Measurements from ENCODE around the gene TEX48.

Gene TEX48

DNA sequence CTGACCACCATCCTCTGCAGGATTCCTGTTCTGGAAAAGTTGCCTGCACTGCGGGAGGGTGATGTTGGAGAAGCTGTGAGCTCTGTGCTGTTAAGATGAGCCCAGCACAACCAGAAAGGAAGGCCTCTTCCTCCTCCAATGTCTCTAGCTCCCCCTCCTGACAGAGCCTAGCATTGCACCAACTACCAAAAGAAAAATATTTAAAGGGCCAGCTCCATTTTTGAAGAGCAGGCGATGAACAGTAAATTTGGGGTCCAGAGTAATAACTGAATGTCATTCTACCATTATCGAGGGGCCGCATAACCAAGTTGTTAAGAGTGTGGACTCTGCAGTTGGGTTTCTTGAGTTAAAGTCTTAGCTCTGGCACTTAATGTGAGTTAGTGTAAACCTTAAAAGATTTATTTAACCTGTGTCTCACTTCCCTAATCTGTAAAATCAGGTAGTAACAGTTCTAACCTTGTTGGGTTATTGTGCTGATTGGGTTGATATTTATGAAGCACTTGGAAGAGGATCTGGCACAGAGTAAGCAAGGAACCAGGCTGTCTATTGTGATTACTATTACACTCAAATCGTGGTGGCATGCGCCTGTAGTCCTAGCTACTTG lies 28.3 kb downstream of the TEX48 start:
- no peaks in the 10 kb centered on the region for H3K9me2 ChIP-seq (ENCODE audit: low read depth, low read length)
- H3K4me1 ChIP-seq (ENCODE audit: insufficient read depth, low read length, severe bottlenecking) = peaks cover 4% of the 10 kb centered on the region
- no peaks in the 10 kb centered on the region for H3K9me3 ChIP-seq (ENCODE audit: low read length)
- peaks cover 13% of the 10 kb centered on the region for H3K36me3 ChIP-seq (ENCODE audit: insufficient read depth, low read length)
- H3K27me3 ChIP-seq (ENCODE audit: insufficient read depth, low read length) = no peaks in the 10 kb centered on the region
- no peak overlapping the region for H3K4me2 ChIP-seq (ENCODE audit: low read length)
- no peak overlapping the region for H3K4me3 ChIP-seq (ENCODE audit: low read depth, low read length, poor library complexity, severe bottlenecking)
- no peaks in the 10 kb centered on the region; the same call in 1 of the 2 replicates for H3F3A ChIP-seq (ENCODE audit: insufficient read depth, low read length)
- H4K20me1 ChIP-seq (ENCODE audit: insufficient read depth, low read length) = no peaks in the 10 kb centered on the region
- no peak for TF ChIP-seq EZH2 (IDR thresholded peaks at IDR 0.05; ENCODE audit: borderline replicate concordance, low read length)
- TF ChIP-seq, protein P1, sequence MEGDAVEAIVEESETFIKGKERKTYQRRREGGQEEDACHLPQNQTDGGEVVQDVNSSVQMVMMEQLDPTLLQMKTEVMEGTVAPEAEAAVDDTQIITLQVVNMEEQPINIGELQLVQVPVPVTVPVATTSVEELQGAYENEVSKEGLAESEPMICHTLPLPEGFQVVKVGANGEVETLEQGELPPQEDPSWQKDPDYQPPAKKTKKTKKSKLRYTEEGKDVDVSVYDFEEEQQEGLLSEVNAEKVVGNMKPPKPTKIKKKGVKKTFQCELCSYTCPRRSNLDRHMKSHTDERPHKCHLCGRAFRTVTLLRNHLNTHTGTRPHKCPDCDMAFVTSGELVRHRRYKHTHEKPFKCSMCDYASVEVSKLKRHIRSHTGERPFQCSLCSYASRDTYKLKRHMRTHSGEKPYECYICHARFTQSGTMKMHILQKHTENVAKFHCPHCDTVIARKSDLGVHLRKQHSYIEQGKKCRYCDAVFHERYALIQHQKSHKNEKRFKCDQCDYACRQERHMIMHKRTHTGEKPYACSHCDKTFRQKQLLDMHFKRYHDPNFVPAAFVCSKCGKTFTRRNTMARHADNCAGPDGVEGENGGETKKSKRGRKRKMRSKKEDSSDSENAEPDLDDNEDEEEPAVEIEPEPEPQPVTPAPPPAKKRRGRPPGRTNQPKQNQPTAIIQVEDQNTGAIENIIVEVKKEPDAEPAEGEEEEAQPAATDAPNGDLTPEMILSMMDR (IDR thresholded peaks at IDR 0.05; ENCODE audit: low read length) = peak; percentile 89
- H3K79me2 ChIP-seq (ENCODE audit: insufficient read depth, low read length) = no peaks in the 10 kb centered on the region
- H3K9ac ChIP-seq (ENCODE audit: low read length) = no peak overlapping the region; the same call in 1 of the 2 replicates
- no peak overlapping the region for H2AFZ ChIP-seq (ENCODE audit: low read length)
- no peak overlapping the region for H3K27ac ChIP-seq (ENCODE audit: low read depth, low read length, poor library complexity, severe bottlenecking)

DNA sequence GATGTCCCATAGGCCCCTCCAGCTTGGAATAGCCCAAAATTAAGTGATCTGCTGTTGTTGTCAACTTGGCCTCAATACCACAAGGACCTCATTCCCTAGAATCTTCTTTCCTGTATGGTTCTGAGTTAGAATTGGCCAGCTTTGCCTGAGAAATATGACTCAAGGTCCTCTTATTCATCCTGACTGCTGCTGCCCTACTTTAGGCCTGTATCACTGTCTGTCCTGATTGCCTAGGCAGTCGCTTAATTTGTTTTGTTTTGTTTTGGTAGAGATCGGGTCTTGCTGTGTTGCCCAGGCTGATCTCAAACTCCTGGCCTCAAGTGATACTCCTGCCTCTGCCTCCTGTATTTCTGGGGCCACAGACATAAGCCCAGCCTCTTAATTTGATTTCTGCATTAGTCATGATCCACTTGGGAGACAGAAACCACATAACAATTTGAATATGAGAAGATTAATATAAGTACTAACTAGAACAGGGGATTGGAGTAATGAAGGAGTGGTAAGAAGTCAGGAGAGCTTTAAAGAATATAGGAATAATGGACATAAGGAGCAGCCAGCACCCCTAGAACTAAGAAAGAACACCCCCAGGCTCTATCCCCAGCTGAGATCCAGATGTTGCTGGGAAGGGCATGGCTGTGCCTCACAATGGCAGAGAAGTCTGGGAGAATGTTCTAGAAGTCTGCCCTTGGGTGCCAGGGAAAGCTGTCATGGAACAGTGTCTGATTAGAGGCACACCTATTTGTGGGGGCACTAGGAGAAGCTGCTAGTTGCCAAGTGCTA lies 29.0 kb downstream of the TEX48 start:
- Histone ChIP-seq H2AFZ (ENCODE audit: low read length) (no peak overlapping the region), H3K4me2 (ENCODE audit: low read length) (no peak overlapping the region)

DNA sequence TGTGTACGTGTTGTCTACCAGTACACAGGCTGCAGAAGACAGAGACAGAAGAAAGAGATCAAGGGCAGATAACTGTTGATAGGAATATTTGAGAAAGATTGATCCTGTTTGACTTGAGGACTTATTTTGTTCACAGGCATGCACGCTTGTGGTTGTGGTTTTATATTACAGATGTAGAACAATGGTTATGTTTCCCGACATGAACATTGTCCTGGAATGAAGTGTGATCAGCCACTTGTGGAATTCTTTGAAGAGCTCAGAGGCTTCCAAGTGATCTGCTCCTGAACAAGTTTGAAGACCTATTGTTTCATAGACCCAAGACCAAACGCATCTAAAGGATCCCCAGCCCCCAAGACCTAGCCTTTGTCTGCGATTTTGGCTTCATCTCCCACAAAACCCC lies 38.1 kb downstream of the TEX48 start:
- H3K27ac ChIP-seq (ENCODE audit: low read depth, low read length, poor library complexity, severe bottlenecking) = no peak overlapping the region
- H3K36me3 ChIP-seq (ENCODE audit: insufficient read depth, low read length) = peaks cover 88% of the 10 kb centered on the region
- no peaks in the 10 kb centered on the region for H3K4me1 ChIP-seq (ENCODE audit: insufficient read depth, low read length, severe bottlenecking)
- H4K20me1 ChIP-seq (ENCODE audit: insufficient read depth, low read length) = no peaks in the 10 kb centered on the region
- no peak overlapping the region for H3K4me3 ChIP-seq (ENCODE audit: low read depth, low read length, poor library complexity, severe bottlenecking)
- H3K9me3 ChIP-seq (ENCODE audit: low read length) = no peaks in the 10 kb centered on the region
- no peak overlapping the region for H3K4me2 ChIP-seq (ENCODE audit: low read length)
- H3K27me3 ChIP-seq (ENCODE audit: insufficient read depth, low read length) = no peaks in the 10 kb centered on the region
- no peak overlapping the region for H2AFZ ChIP-seq (ENCODE audit: low read length)
- no peaks in the 10 kb centered on the region for H3K79me2 ChIP-seq (ENCODE audit: insufficient read depth, low read length)
- H3K9ac ChIP-seq (ENCODE audit: low read length) = no peak overlapping the region
- no peaks in the 10 kb centered on the region for H3F3A ChIP-seq (ENCODE audit: insufficient read depth, low read length)
- no peaks in the 10 kb centered on the region for H3K9me2 ChIP-seq (ENCODE audit: low read depth, low read length)
- TF ChIP-seq EZH2 (IDR thresholded peaks at IDR 0.05; ENCODE audit: borderline replicate concordance, low read length) = no peak
- TF ChIP-seq, protein P1 (IDR thresholded peaks at IDR 0.05; ENCODE audit: low read length) = no peak

More for the DNA sequence above, 29.0 kb downstream of the TEX48 start:
- no peak overlapping the region for H3K4me3 ChIP-seq (ENCODE audit: low read depth, low read length, poor library complexity, severe bottlenecking)
- no peaks in the 10 kb centered on the region; the same call in 1 of the 2 replicates for H3F3A ChIP-seq (ENCODE audit: insufficient read depth, low read length)
- H4K20me1 ChIP-seq (ENCODE audit: insufficient read depth, low read length) = no peaks in the 10 kb centered on the region
- H3K4me1 ChIP-seq (ENCODE audit: insufficient read depth, low read length, severe bottlenecking) = peaks cover 4% of the 10 kb centered on the region
- H3K27ac ChIP-seq (ENCODE audit: low read depth, low read length, poor library complexity, severe bottlenecking) = no peak overlapping the region
- no peaks in the 10 kb centered on the region for H3K9me3 ChIP-seq (ENCODE audit: low read length)
- H3K79me2 ChIP-seq (ENCODE audit: insufficient read depth, low read length) = no peaks in the 10 kb centered on the region
- H3K9me2 ChIP-seq (ENCODE audit: low read depth, low read length) = no peaks in the 10 kb centered on the region
- H3K27me3 ChIP-seq (ENCODE audit: insufficient read depth, low read length) = no peaks in the 10 kb centered on the region
- TF ChIP-seq, protein P1 (IDR thresholded peaks at IDR 0.05; ENCODE audit: low read length) = no peak
- no peak for TF ChIP-seq EZH2 (IDR thresholded peaks at IDR 0.05; ENCODE audit: borderline replicate concordance, low read length)
- H3K36me3 ChIP-seq (ENCODE audit: insufficient read depth, low read length) = peaks cover 20% of the 10 kb centered on the region
- no peak overlapping the region; the same call in 1 of the 2 replicates for H3K9ac ChIP-seq (ENCODE audit: low read length)

Data from OCI-LY1 (cell line).